SK-N-SH (cell line): ENCODE measurements around the gene SOX10. TPM values are rescaled to one million over a fixed set of nuclear protein-coding genes. Genes with fewer than 3 reads are reported as not detected.

Experiments
- CTCF ChIA-PET: fragments of 300-600, 350-600 bp; formaldehyde crosslinking; extraction: SDS; loops from one replicate; lab custom pipeline; 2021; lab: Yijun Ruan, JAX
- POLR2A ChIA-PET: fragments of 350-600 bp; sonication (Branson Sonifier 250); formaldehyde crosslinking; extraction: SDS; loops from one replicate; lab custom pipeline; 2020; ENCODE audit warnings: antibody characterized with exemption, inconsistent platforms; lab: Yijun Ruan, JAX
- DNase-seq: peaks from one replicate; pipeline ENCODE4 v3.0.0; 2012
- H2AFZ ChIP-seq: fragments of 200-600 bp; sonication (generic); 2 replicates; pipeline ENCODE4 v1.8.1; 2016; ENCODE audit warnings: antibody characterized with exemption, mild to moderate bottlenecking, low read depth
- H3F3A ChIP-seq: fragments of 200-600 bp; sonication (generic); replicated peaks from 2 replicates; pipeline ENCODE3; 2016; ENCODE audit warnings: antibody characterized with exemption, mild to moderate bottlenecking; ENCODE audit not compliant: insufficient read depth
- H3K27ac ChIP-seq, 2 experiments: fragments of 200-500 bp in 1 of 2; fragments of 200-600 bp in 1 of 2; sonication (Bioruptor generic) in 1 of 2; sonication (generic), shearing (Covaris generic) in 1 of 2; 2 replicates each; pipeline versions ENCODE4 v1.5.1 to v1.6.1; 2014 to 2016; ENCODE audit warnings: low read depth in 2 of 2, inconsistent platforms in 1 of 2, low read length in 1 of 2, mild to moderate bottlenecking in 1 of 2, mixed read lengths in 1 of 2
- H3K27me3 ChIP-seq: fragments of 200-600 bp; sonication (generic), shearing (Covaris generic); 2 replicates; pipeline ENCODE4 v1.6.1; 2016; ENCODE audit warnings: mixed run types; ENCODE audit not compliant: insufficient read depth
- H3K36me3 ChIP-seq, 2 experiments: fragments of 200-500 bp in 1 of 2; fragments of 200-600 bp in 1 of 2; sonication (Bioruptor generic) in 1 of 2; sonication (generic) in 1 of 2; replicated peaks in 1 of 2; 2 replicates each; pipeline versions ENCODE3 to v1.5.1; 2014 to 2016; ENCODE audit warnings: low read length in 1 of 2, mild to moderate bottlenecking in 1 of 2; ENCODE audit not compliant: insufficient read depth in 2 of 2, control insufficient read depth in 1 of 2
- H3K4me1 ChIP-seq, 2 experiments: fragments of 200-500 bp in 1 of 2; fragments of 200-600 bp in 1 of 2; sonication (Bioruptor generic) in 1 of 2; sonication (generic), shearing (Covaris generic) in 1 of 2; 2 replicates each; pipeline versions ENCODE4 v1.5.1 to v1.6.1; 2014 to 2016; ENCODE audit warnings: low read depth in 1 of 2, low read length in 1 of 2, mixed run types in 1 of 2; ENCODE audit not compliant: insufficient read depth in 2 of 2, control insufficient read depth in 1 of 2
- H3K4me2 ChIP-seq: fragments of 200-600 bp; sonication (generic), shearing (Covaris generic); 2 replicates; pipeline ENCODE4 v1.6.1; 2017; ENCODE audit warnings: mixed run types
- H3K4me3 ChIP-seq, 2 experiments: fragments of 200-500 bp in 1 of 2; fragments of 200-600 bp in 1 of 2; sonication (Bioruptor generic) in 1 of 2; sonication (generic), shearing (Covaris generic) in 1 of 2; 2 replicates each; pipeline versions ENCODE4 v1.5.1 to v1.8.1; 2014 to 2016; ENCODE audit warnings: low read depth in 2 of 2, inconsistent platforms in 1 of 2, low read length in 1 of 2, mild to moderate bottlenecking in 1 of 2, mixed read lengths in 1 of 2, moderate library complexity in 1 of 2
- H3K79me2 ChIP-seq: fragments of 200-600 bp; sonication (generic); 2 replicates; pipeline ENCODE4 v1.8.1; 2017; ENCODE audit warnings: mild to moderate bottlenecking; ENCODE audit not compliant: insufficient read depth
- H3K9ac ChIP-seq: fragments of 200-600 bp; sonication (generic); 2 replicates; pipeline ENCODE4 v1.6.1; 2017; ENCODE audit warnings: mixed run types
- H3K9me2 ChIP-seq: fragments of 200-600 bp; sonication (generic); 2 replicates; pipeline ENCODE4 v1.6.1; 2017; ENCODE audit warnings: mixed run types
- H3K9me3 ChIP-seq: fragments of 200-600 bp; sonication (generic); 2 replicates; pipeline ENCODE4 v1.6.1; 2017; ENCODE audit warnings: mixed run types, mild to moderate bottlenecking, moderate library complexity
- H4K20me1 ChIP-seq: fragments of 200-600 bp; sonication (generic); 2 replicates; pipeline ENCODE4 v1.6.1; 2017; ENCODE audit warnings: mild to moderate bottlenecking, mixed run types; ENCODE audit not compliant: insufficient read depth
- FOSL2 ChIP-seq: IDR thresholded peaks from 2 replicates; pipeline ENCODE4 v1.4.0; 2012; ENCODE audit warnings: low read depth, mild to moderate bottlenecking, moderate library complexity, borderline replicate concordance
- MEF2A ChIP-seq: IDR thresholded peaks from 2 replicates; pipeline ENCODE4 v1.4.0; 2012; ENCODE audit warnings: low read depth, borderline replicate concordance
- MXI1 ChIP-seq: IDR thresholded peaks from 2 replicates; pipeline ENCODE4 v1.6.1; 2012; ENCODE audit warnings: mild to moderate bottlenecking, low read depth, low read length, improper control_type of control experiment
- RAD21 ChIP-seq: IDR thresholded peaks from 2 replicates; pipeline ENCODE4 v1.6.1; 2012; ENCODE audit warnings: mild to moderate bottlenecking, low read length
- TCF12 ChIP-seq: IDR thresholded peaks from 2 replicates; pipeline ENCODE4 v1.4.0; 2012
- USF2 ChIP-seq: fragments of 150-350 bp; IDR thresholded peaks from 2 replicates; pipeline ENCODE4 v1.6.1; 2017; ENCODE audit warnings: antibody characterized with exemption, low read length, low read depth, borderline replicate concordance
- WGBS: methylation state at CpG from one replicate; pipeline ENCODE4 v1.1.6; 2017; ENCODE audit warnings: low lambda C conversion rate; 5-methylcytosine and 5-hydroxymethylcytosine counted together
- polyA plus RNA-seq, 3 experiments: library from polyadenylated mRNA; depleted of rRNA; stranded (reverse); fragments of >200 nt; gene quantifications; 2 replicates each; pipeline ENCODE4 v1.2.3, GENCODE V29; 2012
- TF ChIP-seq, protein P1 (sequence below): IDR thresholded peaks from 2 replicates; pipeline ENCODE4 v1.6.1; 2012; ENCODE audit warnings: mild to moderate bottlenecking, low read depth, low read length, moderate library complexity
- TF ChIP-seq, protein P2 (sequence below): fragments of 150-350 bp; IDR thresholded peaks from 2 replicates; pipeline ENCODE4 v1.6.1; 2016; ENCODE audit warnings: mild to moderate bottlenecking, low read depth, low read length

SOX10 gene
- polyA plus RNA-seq, 1 of the 3 experiments (the other 2 are of a cell fraction), result not detected

DNA sequence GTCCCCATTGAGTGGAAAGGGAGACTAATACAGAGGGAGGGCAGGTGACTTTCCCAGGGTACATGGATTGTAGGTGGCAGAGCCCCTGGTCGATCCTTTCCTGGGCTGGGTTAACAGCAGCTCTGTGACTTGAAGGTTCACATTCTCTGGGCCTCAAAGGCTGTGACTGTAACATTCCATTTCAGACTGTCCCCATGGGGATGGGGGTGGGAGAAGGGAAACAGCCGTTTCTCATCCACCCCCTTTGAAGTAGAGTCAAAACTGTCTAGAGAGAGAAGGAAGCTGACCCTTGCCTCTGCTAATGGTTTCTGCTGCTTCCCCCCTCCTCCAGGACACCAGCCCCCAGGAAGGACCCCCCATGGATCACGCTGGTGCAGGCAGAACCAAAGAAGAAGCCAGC is 59.0 kb downstream of the SOX10 start:
- POLR2A ChIA-PET, result no interaction called here
- Histone ChIP-seq H3F3A (peaks cover 3% of the 10 kb centered on the region), H4K20me1 (peaks cover 2% of the 10 kb centered on the region; the same call in 1 of the 2 replicates), H3K27me3 (no peaks in the 10 kb centered on the region), H3K4me1 (no peaks in the 10 kb centered on the region), H3K27ac (no peak overlapping the region), H3K9me2 (no peaks in the 10 kb centered on the region), H3K79me2 (no peaks in the 10 kb centered on the region; the same call in 1 of the 2 replicates), H3K9ac (no peak overlapping the region), H3K4me2 (no peak overlapping the region), H3K36me3 (peaks cover 19 to 34% of the 10 kb centered on the region in 2 experiments), H3K9me3 (no peaks in the 10 kb centered on the region), H2AFZ (no peak overlapping the region), H3K4me3 (no peak overlapping the region)
- DNase-seq, result peak; percentile 17
- CTCF ChIA-PET, result interaction anchor here (3.1 kb wide), 1 partner anchor 8 kb away, joined by 10 read pairs; no protein-coding TSS in a partner anchor
- WGBS, result 71% methylated on average over 1 of the region's 3 CpGs
- TF ChIP-seq, protein P1, sequence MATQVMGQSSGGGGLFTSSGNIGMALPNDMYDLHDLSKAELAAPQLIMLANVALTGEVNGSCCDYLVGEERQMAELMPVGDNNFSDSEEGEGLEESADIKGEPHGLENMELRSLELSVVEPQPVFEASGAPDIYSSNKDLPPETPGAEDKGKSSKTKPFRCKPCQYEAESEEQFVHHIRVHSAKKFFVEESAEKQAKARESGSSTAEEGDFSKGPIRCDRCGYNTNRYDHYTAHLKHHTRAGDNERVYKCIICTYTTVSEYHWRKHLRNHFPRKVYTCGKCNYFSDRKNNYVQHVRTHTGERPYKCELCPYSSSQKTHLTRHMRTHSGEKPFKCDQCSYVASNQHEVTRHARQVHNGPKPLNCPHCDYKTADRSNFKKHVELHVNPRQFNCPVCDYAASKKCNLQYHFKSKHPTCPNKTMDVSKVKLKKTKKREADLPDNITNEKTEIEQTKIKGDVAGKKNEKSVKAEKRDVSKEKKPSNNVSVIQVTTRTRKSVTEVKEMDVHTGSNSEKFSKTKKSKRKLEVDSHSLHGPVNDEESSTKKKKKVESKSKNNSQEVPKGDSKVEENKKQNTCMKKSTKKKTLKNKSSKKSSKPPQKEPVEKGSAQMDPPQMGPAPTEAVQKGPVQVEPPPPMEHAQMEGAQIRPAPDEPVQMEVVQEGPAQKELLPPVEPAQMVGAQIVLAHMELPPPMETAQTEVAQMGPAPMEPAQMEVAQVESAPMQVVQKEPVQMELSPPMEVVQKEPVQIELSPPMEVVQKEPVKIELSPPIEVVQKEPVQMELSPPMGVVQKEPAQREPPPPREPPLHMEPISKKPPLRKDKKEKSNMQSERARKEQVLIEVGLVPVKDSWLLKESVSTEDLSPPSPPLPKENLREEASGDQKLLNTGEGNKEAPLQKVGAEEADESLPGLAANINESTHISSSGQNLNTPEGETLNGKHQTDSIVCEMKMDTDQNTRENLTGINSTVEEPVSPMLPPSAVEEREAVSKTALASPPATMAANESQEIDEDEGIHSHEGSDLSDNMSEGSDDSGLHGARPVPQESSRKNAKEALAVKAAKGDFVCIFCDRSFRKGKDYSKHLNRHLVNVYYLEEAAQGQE, result no peak
- TF ChIP-seq USF2 (no peak), FOSL2 (no peak)

GRCh38 chr22:37924386-37925065 is 59.8 kb downstream of the SOX10 start:
- H3F3A ChIP-seq, result peaks cover 5% of the 10 kb centered on the region
- DNase-seq, result peak; percentile 21
- no peaks in the 10 kb centered on the region for H3K27me3 ChIP-seq
- H3K79me2 ChIP-seq, result no peaks in the 10 kb centered on the region; the same call in 1 of the 2 replicates
- no peak overlapping the region for H3K27ac ChIP-seq
- WGBS, result 94% methylated on average over 11 of the region's 18 CpGs
- no peak overlapping the region for H3K4me2 ChIP-seq
- H3K4me3 ChIP-seq, result no peak overlapping the region
- no peaks in the 10 kb centered on the region for H4K20me1 ChIP-seq
- H3K9me2 ChIP-seq, result no peaks in the 10 kb centered on the region
- ChIA-PET CTCF (interaction anchor here (3.1 kb wide), 1 partner anchor 9 kb away, joined by 10 read pairs; no protein-coding TSS in a partner anchor), POLR2A (no interaction called here)
- H3K9ac ChIP-seq, result no peak overlapping the region
- H3K4me1 ChIP-seq, result no peaks in the 10 kb centered on the region
- no peaks in the 10 kb centered on the region for H3K9me3 ChIP-seq
- TF ChIP-seq, protein P2, sequence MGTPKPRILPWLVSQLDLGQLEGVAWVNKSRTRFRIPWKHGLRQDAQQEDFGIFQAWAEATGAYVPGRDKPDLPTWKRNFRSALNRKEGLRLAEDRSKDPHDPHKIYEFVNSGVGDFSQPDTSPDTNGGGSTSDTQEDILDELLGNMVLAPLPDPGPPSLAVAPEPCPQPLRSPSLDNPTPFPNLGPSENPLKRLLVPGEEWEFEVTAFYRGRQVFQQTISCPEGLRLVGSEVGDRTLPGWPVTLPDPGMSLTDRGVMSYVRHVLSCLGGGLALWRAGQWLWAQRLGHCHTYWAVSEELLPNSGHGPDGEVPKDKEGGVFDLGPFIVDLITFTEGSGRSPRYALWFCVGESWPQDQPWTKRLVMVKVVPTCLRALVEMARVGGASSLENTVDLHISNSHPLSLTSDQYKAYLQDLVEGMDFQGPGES, result no peak
- TF ChIP-seq MEF2A (no peak), TCF12 (no peak), MXI1 (no peak), RAD21 (no peak)
- H2AFZ ChIP-seq, result no peak overlapping the region
- H3K36me3 ChIP-seq, result peaks cover 27 to 36% of the 10 kb centered on the region in 2 experiments
